ENCODE measurements around the gene DPY30.
A peak's percentile ranks its signal among the peaks of the same experiment; 100 is the strongest.
"Not testable (repeated sequence)": the region's sequence is repeated elsewhere in the genome, so short reads cannot be mapped to it uniquely, and the experiment has no call there.

DPY30 gene

GRCh38 chr2:32039447-32040219 is at the start of gene DPY30:
TSS of gene DPY30 (minus strand) at chr2:32039805. CDS start at chr2:32039456, 349 bp downstream.
- peak; percentile 92 for DNase-seq

GRCh38 chr2:32074134-32074506 is 34.5 kb upstream of the DPY30 start:
- DNase-seq = no peak

- no peak for DNase-seq
Observed at GRCh38 chr2:32067549-32067948, 27.9 kb upstream of the DPY30 start.

GRCh38 chr2:32064713-32065112 is 25.1 kb upstream of the DPY30 start:
- DNase-seq = no peak

- no peak for DNase-seq
Observed at GRCh38 chr2:32064021-32064601, 24.5 kb upstream of the DPY30 start.

- peak; percentile 99 for DNase-seq
Observed at GRCh38 chr2:32063310-32064020, 23.9 kb upstream of the DPY30 start, which contains the start of gene SPAST. TSS of gene SPAST (plus strand) at chr2:32063556. CDS start at chr2:32063832, 276 bp downstream.

- peak; percentile 4 for DNase-seq
Observed at GRCh38 chr2:32061973-32062861, 22.6 kb upstream of the DPY30 start.

- DNase-seq = no peak
Observed at GRCh38 chr2:32061430-32061829, 21.8 kb upstream of the DPY30 start.

GRCh38 chr2:32060266-32060665 is 20.7 kb upstream of the DPY30 start:
- no peak for DNase-seq

- DNase-seq = no peak
Observed at GRCh38 chr2:32058130-32058529, 18.5 kb upstream of the DPY30 start.

GRCh38 chr2:32054583-32054982 is 15.0 kb upstream of the DPY30 start:
- not testable (repeated sequence) for DNase-seq

- no peak for DNase-seq
Observed at GRCh38 chr2:32051836-32052439, 12.3 kb upstream of the DPY30 start.

- DNase-seq = no peak
Observed at GRCh38 chr2:32043561-32043960, 4.0 kb upstream of the DPY30 start.

GRCh38 chr2:32034198-32034887 is 5.3 kb downstream of the DPY30 start:
- DNase-seq = not testable (repeated sequence)

- DNase-seq = not testable (repeated sequence)
Observed at GRCh38 chr2:32018789-32019482, 20.7 kb downstream of the DPY30 start.

GRCh38 chr2:32012872-32013271 is 26.7 kb downstream of the DPY30 start:
- no peak for DNase-seq

- no peak for DNase-seq
Observed at GRCh38 chr2:32011485-32011960, 28.1 kb downstream of the DPY30 start.

GRCh38 chr2:32010670-32011484 is 28.7 kb downstream of the DPY30 start, which contains the start of gene MEMO1:
TSS of gene MEMO1 (minus strand) at chr2:32011008. CDS start at chr2:32010247, 761 bp downstream.
- DNase-seq = peak; percentile 95

- peak; percentile 75 for DNase-seq
Observed at GRCh38 chr2:32010280-32010669, 29.3 kb downstream of the DPY30 start.
